AG10803 (cell line): ENCODE data around the gene PELI2.

Experiments used
- DNase-seq: peaks from one replicate; pipeline ENCODE4 v3.0.0; 2010; ENCODE audit warnings: low read depth
- H3K4me3 ChIP-seq: 2 replicates; pipeline ENCODE4 v1.5.1; 2011; ENCODE audit warnings: mild to moderate bottlenecking, low read length, control low read depth
- TF ChIP-seq, protein P1 (sequence below): conservative IDR thresholded peaks from 2 replicates; pipeline ENCODE4 v1.5.1; 2011; ENCODE audit warnings: mild to moderate bottlenecking, low read length, control low read depth, inconsistent platforms

The PELI2 gene

DNA sequence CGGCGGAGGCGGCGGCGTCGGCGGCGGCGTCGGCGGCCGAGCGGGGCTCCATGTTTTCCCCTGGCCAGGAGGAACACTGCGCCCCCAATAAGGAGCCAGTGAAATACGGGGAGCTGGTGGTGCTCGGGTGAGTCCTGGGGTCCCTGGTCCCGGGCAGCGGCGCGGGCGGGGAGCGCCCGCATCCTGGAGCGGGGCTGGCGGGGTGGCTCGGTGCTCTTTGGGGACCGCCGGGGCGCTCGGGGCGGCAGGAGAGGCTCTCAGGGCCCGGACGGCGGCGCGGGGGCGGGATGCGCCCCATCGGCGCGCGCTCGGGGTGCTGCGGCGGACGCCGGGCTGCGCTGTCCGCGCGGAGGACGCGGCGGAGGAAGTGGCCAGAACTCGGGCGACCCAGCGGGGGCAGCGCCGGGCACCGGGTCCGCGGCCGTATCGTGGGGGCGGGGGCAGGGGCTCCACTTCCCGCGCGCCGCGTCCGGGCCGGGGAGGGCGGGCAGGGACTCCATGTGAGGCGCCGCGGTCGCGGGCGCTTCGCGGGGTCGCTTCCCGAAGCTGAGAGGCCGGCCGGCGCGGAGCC, 485 bp downstream of the PELI2 start:
- TF ChIP-seq, protein P1, sequence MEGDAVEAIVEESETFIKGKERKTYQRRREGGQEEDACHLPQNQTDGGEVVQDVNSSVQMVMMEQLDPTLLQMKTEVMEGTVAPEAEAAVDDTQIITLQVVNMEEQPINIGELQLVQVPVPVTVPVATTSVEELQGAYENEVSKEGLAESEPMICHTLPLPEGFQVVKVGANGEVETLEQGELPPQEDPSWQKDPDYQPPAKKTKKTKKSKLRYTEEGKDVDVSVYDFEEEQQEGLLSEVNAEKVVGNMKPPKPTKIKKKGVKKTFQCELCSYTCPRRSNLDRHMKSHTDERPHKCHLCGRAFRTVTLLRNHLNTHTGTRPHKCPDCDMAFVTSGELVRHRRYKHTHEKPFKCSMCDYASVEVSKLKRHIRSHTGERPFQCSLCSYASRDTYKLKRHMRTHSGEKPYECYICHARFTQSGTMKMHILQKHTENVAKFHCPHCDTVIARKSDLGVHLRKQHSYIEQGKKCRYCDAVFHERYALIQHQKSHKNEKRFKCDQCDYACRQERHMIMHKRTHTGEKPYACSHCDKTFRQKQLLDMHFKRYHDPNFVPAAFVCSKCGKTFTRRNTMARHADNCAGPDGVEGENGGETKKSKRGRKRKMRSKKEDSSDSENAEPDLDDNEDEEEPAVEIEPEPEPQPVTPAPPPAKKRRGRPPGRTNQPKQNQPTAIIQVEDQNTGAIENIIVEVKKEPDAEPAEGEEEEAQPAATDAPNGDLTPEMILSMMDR: no peak
- peak; percentile 25 for DNase-seq
- H3K4me3 ChIP-seq: peak overlapping the region; percentile 82

DNA sequence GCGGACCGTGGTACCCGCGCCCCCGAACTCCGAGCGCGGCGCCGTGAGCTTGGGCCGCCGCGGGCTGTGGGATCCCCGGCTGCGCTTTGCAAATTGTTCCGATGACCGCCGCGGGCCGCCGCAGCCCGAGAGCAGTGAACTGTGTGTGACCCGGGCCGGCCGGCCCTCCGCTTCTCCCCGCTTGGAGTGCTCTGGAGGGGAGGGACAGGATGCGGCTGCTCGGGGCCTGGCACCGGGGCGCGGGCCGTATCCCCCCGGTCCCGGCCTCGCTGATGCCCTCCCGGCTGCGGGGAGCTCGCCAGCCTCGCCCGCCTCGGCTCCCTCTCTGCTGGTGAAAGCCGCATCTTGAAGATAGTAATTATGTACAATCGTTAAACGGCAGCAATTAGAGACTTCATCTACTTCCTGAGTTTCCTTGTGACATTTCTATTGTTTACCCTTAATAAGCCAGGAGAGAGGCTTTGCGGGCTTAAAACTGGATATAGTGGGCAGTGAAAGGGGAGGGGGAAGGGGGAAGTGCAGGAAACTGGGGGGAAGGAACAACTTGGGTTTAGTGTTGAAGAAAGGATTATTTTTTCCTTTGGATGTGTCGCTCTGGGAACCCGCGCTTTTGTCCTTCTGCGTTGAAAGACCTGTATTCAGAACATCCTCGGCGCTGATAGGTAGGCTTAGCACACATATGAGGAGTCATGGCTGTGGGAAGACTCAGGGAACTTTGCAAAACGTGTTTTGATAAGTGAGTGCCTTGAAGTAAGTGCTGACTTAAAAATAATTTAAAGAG, 1.2 kb downstream of the PELI2 start:
- TF ChIP-seq, protein P1: no peak; the same call in 1 of the 2 replicates
- H3K4me3 ChIP-seq: peak overlapping the region; percentile 82
- DNase-seq: peak; percentile 38

DNA sequence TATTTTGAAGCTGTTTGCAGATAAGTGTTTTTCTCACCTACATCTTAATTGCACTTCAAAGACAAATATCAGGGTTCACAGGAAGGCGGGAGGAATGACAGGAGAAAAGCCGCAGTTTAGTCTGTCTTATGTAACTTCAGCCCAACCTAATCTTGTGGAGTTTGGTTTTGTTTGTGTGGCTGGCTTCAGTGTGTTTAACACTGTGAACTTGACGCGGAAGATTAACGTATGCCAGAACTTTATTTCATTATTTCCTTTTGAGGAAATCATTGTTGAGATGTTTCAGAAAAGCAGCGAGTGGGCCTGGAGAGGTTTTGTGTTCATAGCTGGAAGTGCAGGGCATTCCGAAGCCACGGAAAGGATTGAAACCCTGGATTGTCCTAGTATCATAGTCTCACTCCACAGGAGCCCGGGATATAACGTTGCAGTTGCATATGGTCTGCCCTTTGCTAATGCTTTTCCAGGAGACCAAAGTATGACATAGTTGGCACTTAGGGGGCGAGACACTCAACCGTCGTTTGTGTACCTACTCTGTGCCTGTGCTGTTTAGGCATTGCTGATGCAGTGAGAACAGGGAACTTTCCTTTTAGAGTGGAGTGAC, 2.0 kb downstream of the PELI2 start:
- peak; percentile 54 for DNase-seq
- peak overlapping the region; percentile 82 for H3K4me3 ChIP-seq
- TF ChIP-seq, protein P1: peak; percentile 31; the same call in 1 of the 2 replicates

DNA sequence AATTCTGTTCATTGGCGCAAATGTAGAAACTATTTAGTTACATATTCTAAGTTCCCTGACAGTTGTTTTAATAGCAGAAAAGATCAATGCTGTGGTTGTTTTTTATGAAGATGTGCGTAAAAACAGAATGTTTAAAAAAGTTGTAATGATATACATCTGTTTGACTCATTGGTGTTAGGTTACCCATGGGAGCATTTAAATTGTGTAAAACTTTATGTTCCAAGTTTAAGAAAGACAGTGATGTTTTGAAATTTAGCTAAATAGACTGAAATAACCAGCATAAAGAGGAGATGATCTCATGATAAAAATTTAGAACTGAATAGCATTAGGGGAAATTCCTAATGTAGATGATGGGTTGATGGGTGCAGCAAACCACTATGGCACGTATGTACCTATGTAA, 3.6 kb downstream of the PELI2 start:
- no peak for DNase-seq
- TF ChIP-seq, protein P1: no peak
- no peak overlapping the region for H3K4me3 ChIP-seq

DNA sequence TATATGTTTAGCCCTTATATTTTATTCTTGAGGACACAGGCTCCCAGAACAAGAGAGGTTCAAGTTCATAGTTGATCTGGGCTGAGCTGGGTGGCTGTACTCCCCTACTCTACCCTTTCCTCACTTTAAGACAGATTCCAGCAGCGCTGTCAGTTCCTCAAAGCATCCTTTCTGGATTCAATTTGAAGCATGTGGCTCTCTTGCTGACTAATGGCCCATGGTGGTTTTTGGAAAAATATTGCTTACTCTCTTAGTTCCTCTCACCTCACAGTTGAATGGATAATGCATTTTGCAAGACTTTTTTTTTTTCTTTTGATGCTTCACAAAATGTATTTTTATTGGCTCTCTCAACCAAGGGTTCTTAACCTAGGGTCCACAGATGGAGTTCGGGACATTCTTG, 4.1 kb downstream of the PELI2 start:
- TF ChIP-seq, protein P1: no peak
- peak; percentile 54 for DNase-seq
- H3K4me3 ChIP-seq: no peak overlapping the region

DNA sequence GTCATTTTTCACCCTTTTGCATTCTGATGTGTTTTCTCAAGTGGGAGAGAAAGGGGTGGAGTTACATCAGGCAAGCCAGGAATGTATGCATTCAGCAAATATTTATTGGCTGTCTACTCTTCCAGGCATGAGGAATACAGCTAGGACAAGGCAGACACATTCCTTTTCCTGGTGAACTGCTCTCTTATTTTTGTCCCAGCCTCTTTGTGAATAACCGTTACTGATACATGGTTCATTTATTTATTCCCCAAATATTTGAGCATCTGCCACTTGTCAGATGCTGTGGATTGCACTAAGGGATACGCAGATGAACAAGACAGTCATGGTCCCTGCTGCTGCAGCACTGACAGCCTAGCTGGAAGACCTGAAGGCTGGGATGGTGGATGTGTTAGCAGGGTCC, 6.1 kb downstream of the PELI2 start:
- no peak overlapping the region for H3K4me3 ChIP-seq
- peak; percentile 51 for DNase-seq
- TF ChIP-seq, protein P1: no peak
